GM21723 (cell line): ENCODE measurements around the gene DIP2C.
"Not testable (repeated sequence)": the region's sequence is repeated elsewhere in the genome, so short reads cannot be mapped to it uniquely, and the experiment has no call there.

Source experiments
- ATAC-seq: cut with Tn5 transposase; IDR thresholded peaks from one replicate; pipeline ENCODE4 v1.9.1; 2021; ENCODE audit warnings: mild to moderate bottlenecking, moderate library complexity; ENCODE audit not compliant: unreplicated experiment

The DIP2C gene

GRCh38 chr10:600876-601659 is 88.4 kb downstream of the DIP2C start:
- ATAC-seq = no peak

GRCh38 chr10:600234-600633 is 89.2 kb downstream of the DIP2C start:
- no peak for ATAC-seq

GRCh38 chr10:599767-600166 is 89.7 kb downstream of the DIP2C start:
- no peak for ATAC-seq

GRCh38 chr10:598415-599170 is 90.9 kb downstream of the DIP2C start:
- no peak for ATAC-seq

GRCh38 chr10:597976-598375 is 91.5 kb downstream of the DIP2C start:
- ATAC-seq = no peak

- ATAC-seq = no peak
These were observed 92.6 kb downstream of the DIP2C start for GRCh38 chr10:596725-597345.

GRCh38 chr10:596131-596530 is 93.3 kb downstream of the DIP2C start:
- ATAC-seq = not testable (repeated sequence)

GRCh38 chr10:595473-595872 is 94.0 kb downstream of the DIP2C start:
- ATAC-seq = no peak

- no peak for ATAC-seq
These were observed 94.7 kb downstream of the DIP2C start for GRCh38 chr10:594584-595270.

- ATAC-seq = no peak
These were observed 95.5 kb downstream of the DIP2C start for GRCh38 chr10:593901-594457.

GRCh38 chr10:593421-593820 is 96.0 kb downstream of the DIP2C start:
- ATAC-seq = no peak

GRCh38 chr10:593016-593415 is 96.5 kb downstream of the DIP2C start:
- no peak for ATAC-seq

- ATAC-seq = no peak
These were observed 97.8 kb downstream of the DIP2C start for GRCh38 chr10:591646-592045.

GRCh38 chr10:590721-591120 is 98.7 kb downstream of the DIP2C start:
- no peak for ATAC-seq

GRCh38 chr10:589961-590680 is 99.3 kb downstream of the DIP2C start:
- no peak for ATAC-seq

- no peak for ATAC-seq
These were observed 101.0 kb downstream of the DIP2C start for GRCh38 chr10:588246-589165.

- ATAC-seq = no peak
These were observed 102.8 kb downstream of the DIP2C start for GRCh38 chr10:586716-587115.

GRCh38 chr10:586151-586550 is 103.3 kb downstream of the DIP2C start:
- ATAC-seq = no peak

GRCh38 chr10:585502-585901 is 104.0 kb downstream of the DIP2C start:
- no peak for ATAC-seq
